GM08714 (cell line): Measurements from ENCODE around the gene DGKE.
A peak's percentile ranks its signal among the peaks of the same experiment; 100 is the strongest.

Source experiments
- H3K4me3 ChIP-seq: fragments of 200-500 bp; sonication (Bioruptor generic); 2 replicates; pipeline ENCODE4 v1.5.1; 2014; ENCODE audit warnings: mild to moderate bottlenecking, low read length, inconsistent platforms
- ZNF274 ChIP-seq: IDR thresholded peaks from 2 replicates; pipeline ENCODE4 v1.6.1; 2012; ENCODE audit warnings: mild to moderate bottlenecking, low read depth, low read length

Gene DGKE

DNA sequence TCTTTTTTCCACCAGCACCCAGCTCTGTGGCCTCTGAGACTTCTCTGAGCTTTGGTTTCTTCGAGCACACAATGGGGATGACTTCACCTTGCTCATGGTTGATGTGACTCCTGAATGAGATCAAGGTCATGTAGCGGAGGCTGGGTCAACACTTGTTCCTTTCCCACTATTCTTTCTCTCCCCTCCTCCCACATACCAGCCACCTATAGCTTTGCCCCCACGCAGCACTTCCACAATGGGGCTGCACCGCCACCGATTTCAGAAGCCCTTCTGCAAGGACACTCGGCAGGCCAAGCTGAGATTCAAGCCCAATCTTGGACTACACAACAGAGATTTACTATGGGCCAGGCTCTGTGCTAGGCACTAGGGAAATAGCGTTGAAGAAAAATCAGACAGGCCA, 65.5 kb downstream of the DGKE start:
- TF ChIP-seq ZNF274: no peak
- no peak overlapping the region for H3K4me3 ChIP-seq

DNA sequence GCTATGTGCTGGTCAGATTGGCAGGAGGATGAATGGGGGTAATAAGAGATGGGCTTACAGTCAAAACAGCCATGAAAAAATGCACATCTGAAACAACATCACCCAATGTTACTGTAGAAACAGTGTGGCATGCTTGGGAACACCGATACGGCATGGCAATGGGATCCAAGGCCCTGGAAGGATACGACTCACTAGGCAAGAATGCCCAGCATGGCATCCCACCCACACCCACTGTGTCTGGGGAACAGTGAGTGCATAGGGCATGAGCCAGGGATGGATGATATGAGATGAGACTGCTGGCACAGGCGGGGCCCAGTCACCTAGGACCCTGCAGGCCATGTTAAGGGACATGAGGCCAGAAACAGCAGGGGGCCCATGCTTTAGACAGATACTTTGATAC, 68.4 kb downstream of the DGKE start:
- no peak overlapping the region for H3K4me3 ChIP-seq
- no peak for TF ChIP-seq ZNF274

DNA sequence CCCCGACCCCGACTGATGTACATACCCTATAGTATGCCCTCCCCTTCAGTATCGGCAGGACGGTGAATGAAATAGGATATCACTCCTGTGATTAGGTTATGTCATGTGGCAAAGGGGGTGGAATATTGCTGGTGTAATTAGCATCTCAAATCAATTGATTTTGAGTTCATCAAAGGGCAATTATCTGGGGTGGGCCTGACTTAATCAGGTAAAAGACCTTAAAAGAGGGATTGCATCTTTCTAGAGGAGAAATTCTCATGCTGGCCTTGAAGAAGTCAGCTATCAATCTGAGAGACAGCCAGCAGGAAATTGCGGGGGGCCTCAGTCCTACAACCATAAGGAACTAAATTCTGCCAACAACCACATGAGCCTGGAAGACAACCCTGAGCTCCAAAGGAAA, 69.6 kb downstream of the DGKE start:
- no peak overlapping the region for H3K4me3 ChIP-seq
- no peak for TF ChIP-seq ZNF274

DNA sequence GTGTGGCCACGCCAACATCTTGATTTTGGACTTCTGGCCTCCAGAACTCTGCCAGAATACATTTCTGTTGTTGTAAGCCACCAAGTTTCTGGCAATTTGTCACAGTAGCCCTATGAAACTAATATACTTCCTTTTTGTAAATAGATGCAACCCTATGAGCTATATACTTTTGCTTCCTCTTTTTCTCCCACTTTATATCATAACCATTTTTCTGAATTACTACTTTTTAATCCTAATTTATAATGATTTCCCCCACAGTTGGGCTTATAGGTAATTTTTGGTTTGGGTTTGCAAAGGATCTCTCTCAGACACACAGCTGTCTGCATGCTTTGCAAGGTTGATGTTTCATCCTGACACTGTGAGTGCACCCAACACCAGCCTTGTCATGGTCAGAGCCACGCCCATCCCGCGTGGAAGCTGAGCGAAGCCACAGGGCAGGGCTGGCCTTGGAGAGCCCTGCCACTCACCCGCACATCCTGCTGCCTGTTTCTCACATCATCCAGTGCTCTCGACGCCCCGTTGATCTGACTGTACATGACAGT, 74.1 kb downstream of the DGKE start:
- no peak overlapping the region; the same call in 1 of the 2 replicates for H3K4me3 ChIP-seq
- TF ChIP-seq ZNF274: no peak

DNA sequence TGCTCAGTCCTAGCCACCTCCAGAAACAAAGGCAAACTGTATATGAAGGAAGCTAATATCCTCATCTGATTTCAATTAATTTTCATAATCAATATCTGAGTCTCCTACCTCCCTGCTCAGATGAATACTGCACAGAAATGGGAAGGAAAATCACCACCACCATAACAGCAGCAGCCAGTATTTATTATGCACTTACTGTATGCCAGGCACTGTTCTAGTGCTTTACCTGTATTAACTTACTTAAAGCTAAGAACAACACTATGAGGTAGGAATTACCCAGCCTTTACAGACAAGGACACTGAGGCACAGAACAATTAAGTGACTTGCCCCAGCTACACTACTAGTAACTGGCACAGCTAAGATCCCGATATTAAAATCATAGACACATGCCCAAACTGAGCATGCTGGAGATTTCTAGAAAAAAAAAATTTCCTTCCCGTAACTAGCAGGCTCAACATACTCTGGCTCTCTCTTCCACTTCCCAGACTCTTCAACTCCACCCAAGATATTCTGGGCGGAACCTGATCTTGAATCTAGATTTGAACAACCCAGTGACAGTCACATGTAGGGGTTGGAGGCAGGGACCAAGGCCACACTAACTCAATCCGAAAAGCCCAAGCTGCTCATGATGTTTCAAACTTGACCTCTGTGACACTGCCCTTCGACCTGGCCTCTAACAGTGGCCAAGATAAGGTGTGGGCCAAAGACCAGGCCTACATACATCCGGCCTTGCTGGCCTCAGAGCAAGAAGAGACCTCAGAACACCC, 76.0 kb downstream of the DGKE start:
- H3K4me3 ChIP-seq: peak overlapping the region; percentile 79; the same call in 1 of the 2 replicates
- no peak for TF ChIP-seq ZNF274

DNA sequence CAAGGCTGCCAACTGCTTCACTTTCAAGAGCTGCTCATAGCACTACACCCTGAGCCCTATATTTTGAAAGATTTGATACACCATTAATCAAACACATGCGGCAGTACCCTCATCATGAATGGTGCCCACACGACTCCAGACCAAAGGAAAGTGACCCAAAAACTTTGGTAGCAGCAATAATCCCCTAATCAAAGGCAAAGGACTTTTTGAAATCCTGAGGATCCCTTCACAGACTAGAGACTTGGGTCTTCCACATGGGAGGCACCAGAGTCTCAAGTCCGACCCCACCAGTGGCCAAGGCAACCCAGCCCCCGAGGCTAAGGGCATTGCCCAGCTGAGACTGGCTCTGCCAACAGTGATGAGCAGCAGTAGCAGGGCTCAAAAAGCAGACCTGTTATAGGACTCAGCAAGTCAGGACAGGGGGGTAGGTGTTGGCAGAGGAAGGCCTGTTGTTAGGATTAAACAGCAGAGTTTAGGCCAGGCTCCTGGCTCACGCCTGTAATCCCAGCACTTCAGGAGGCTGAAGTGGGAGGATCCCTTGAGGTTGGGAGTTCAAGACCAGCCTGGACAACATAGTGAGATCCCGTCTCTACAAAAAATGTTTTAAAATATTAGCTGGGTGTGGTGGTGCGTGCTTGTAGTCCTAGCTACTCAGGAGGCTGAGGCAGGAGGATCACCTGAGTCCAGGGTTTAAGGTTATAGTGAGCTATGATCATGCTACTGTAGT, 76.7 kb downstream of the DGKE start:
- H3K4me3 ChIP-seq: peak overlapping the region; percentile 79; the same call in 1 of the 2 replicates
- TF ChIP-seq ZNF274: no peak

DNA sequence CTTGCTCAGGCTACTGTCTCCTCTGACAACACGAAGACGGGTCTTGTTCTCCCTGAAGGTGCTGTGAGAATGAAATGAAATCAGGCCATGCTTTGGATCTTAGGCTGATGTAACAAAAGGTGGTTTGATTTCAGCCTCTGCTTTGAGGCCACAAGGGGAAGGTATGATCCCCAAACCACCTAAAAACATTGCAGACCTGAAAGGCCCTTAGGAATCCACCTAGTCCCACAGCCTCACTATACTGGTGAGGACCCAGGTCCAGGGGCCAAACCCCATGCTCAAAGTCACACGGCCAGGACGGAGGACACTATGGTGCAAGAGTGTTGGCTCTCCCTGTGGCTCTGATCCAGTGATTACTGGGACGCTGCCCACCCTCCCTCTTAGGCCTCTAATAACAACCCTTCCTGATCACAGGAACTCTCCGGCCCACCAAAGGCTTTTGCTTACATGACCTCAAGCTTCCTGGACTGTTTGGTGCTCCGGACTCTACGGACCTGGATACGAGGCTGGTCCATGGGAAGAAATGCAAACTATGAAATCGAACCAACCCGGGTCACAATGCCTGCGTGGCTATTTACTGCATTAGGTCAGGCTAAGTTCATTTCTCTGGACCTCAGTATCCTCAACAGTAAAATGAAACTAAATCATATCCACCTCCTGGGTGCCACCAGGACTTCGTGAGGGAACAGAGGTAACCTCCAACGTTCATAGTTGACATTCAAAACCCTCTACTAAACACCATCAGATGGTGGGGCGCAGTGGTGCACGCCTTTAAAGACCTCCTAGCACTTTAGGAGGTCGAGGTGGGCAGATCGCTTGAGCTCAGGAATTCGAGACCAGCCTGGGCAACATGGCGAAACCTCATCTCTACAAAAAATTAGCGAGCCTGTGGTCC, 78.4 kb downstream of the DGKE start:
- no peak for TF ChIP-seq ZNF274
- peak overlapping the region; percentile 79 for H3K4me3 ChIP-seq

DNA sequence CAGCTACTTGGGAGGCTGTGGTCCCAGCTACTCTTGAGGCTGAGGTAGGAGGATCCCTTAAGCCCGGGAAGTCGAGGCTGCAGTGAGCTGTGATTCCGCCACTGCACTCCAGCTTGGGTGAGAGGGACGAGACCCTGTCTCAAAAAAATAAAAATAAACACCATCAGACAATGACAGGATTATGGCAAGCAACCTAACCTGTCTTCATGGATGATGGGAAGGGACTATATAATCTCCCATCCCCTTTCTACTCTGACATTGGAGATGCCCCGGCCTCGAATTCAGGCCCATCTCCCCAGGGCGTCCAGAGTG, 79.0 kb downstream of the DGKE start:
- H3K4me3 ChIP-seq: peak overlapping the region; percentile 79
- no peak for TF ChIP-seq ZNF274

DNA sequence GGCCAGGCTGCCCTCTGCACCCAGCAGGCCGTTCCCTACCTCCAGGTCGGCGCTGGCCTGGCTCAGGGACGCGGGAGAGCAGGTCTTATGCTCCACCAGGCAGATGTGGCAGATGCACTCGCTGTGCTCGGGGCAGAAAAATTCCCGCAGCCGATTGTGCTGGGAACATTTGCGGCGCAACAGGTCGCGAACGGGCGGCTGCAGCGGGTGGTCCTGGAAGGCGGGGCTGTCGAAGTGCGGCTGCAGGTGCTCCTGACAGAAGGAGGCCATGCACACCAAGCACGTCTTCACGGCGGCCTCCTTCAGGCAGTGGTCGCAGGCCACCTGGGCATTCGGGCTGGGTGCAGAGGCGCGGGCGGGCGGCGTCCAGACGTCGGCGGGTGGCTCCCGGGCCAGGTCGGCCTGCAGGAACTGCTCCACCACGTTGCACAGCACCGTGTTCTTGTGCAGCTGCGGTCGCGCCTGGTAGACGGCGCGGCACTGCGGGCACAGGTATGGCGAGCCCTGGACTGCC, 79.5 kb downstream of the DGKE start:
- TF ChIP-seq ZNF274: no peak
- H3K4me3 ChIP-seq: peak overlapping the region; percentile 79

DNA sequence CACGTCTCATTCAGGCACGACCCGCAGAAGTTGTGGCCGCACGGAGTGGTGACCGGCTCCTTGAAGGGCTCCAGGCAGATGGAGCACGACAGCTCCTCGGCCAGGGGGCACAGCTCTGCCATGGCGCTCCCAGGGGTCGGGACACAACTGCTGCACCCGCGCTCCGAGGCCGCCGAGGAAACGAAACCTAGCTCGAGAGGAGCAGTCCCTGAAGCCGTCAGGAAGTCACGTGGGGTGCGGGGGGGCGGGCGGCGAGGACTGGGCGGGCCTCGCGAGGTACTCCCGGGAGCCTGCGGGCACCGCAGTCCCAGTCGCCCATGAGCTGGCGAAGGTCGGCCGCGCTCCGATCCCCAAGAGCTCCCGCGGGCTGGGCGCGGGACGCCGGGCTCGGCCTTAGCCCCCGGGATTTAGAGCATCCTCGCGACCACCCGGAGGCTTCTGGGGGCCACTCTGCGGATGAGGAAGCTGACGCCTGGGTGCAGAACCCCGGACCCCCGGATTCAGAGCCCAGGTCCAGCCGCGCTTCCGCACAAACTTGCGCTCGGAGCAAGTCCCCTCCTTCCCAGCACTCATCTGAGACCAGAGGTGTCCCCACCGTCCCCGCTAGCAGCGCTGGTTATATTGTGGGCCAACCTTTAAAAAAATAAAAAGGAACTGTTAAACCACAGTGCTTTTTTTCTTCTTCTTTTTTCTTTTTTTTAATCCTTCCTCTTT, 80.1 kb downstream of the DGKE start, which contains the start of gene TRIM25:
TSS of gene TRIM25 (minus strand) at position 183 of the 714 bp plus-strand sequence. CDS start at position 122, 61 bp downstream.
- no peak for TF ChIP-seq ZNF274
- H3K4me3 ChIP-seq: peak within 1 kb of the TSS; percentile 79

DNA sequence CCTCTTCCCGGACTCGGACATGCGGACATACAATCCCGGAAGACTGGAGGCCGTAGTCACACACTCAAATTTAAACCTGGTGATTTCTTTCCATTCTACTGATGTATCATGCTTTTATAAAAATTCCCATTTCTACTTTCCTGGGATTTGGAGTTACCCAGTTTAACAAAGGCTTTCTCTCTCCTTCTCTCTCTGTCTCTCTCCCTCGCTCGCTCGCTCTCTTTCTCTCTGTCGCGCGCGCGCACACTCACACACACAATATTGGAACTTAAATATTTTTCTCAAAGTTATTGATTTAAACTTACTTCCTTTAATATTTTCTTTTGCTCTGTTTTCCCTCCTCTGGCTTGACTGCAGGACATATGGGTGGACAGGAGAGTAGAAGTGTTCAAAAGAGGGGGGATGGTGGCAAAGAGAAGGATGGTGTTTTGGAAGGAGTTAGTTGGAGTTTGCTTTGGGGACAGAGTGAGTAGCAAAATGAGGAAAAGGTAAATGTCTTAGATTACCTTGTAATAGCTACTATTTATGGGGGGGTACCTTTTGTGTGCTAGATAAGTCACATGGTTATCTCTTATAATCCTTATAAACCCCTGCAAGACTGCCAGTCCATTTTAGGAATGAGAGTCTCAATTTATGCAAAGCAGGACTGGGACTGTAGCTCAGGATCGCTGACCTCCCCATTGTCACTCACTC, 80.8 kb downstream of the DGKE start:
- no peak for TF ChIP-seq ZNF274
- H3K4me3 ChIP-seq: peak overlapping the region; percentile 79

DNA sequence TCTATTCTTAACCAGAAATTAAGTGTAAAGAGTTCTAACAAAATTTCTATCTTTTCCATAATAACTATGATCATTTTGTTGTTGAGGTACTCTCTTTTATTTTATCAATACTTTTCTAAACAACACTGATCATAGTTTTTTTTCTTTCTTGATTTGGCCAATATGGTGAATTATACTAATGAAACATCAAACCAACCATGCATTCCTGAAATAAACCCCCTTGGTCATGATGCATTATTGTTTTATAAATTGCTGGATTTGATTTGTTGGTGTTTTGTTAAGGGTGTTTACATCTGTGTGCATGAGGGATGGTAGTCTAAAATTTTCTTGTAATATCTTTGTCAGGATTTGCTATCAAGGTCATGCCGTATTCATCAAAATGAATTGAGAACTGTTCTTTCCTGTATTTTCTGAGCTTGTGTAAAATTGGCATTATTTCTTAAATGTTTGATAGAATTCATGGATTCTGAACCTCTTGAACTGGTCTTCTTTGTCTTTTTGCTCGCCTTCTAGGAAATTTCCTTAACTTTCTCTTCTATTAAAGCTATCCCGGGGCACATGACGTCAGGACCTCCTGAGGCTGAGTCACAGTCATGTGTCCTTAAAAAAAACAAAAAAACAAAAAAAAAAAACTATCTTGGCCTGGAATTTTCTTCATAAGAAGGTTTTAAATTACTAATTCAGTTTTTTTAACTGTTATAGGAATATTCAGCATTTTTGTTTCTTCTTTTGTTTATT, 83.8 kb downstream of the DGKE start:
- H3K4me3 ChIP-seq: no peak overlapping the region
- TF ChIP-seq ZNF274: no peak
